A673 (cell line): ENCODE results near the gene BCAR3. TPM values are rescaled to one million over a fixed set of nuclear protein-coding genes. Genes with fewer than 3 reads are reported as not detected.

Experiments
- BruUV-seq: library from RNA; stranded (reverse); fragments of 400-500 nt; replicated peaks from 2 replicates; lab custom pipeline; 2021; lab: Mats Ljungman, UMichigan
- CTCF ChIA-PET: fragments of 300-600 bp; sonication (Branson Sonifier 250); formaldehyde crosslinking; loops from one replicate; lab custom pipeline; 2022; ENCODE audit warnings: antibody characterized with exemption; lab: Charles Lee
- POLR2A ChIA-PET: fragments of 300-600 bp; sonication (Branson Sonifier 250); formaldehyde crosslinking; loops from one replicate; lab custom pipeline; 2022; ENCODE audit warnings: antibody characterized with exemption; ENCODE audit not compliant: low non-redundant PET; lab: Charles Lee
- DNase-seq: peaks from one replicate; pipeline ENCODE4 v3.0.0-alpha.2; 2015; ENCODE audit warnings: low spot score
- H3K27ac ChIP-seq: fragments of 200-600 bp; sonication (generic); 2 replicates; pipeline ENCODE4 v1.5.1; 2016; ENCODE audit warnings: mixed run types, low read depth, mild to moderate bottlenecking, mixed read lengths, antibody characterized with exemption, low read length; ENCODE audit not compliant: poor library complexity, severe bottlenecking
- H3K27me3 ChIP-seq: fragments of 200-600 bp; sonication (generic); replicated peaks from 2 replicates; pipeline ENCODE4 v1.6.1; 2017; ENCODE audit warnings: mixed run types, low read depth, mild to moderate bottlenecking, mixed read lengths, antibody characterized with exemption, low read length; ENCODE audit not compliant: insufficient read depth, poor library complexity
- H3K36me3 ChIP-seq: fragments of 200-600 bp; sonication (generic); 2 replicates; pipeline ENCODE4 v1.6.1; 2016; ENCODE audit warnings: mixed run types, mild to moderate bottlenecking, mixed read lengths, antibody characterized with exemption, low read length; ENCODE audit not compliant: insufficient read depth, poor library complexity, severe bottlenecking
- H3K4me1 ChIP-seq: fragments of 200-600 bp; sonication (generic); 2 replicates; pipeline ENCODE4 v1.6.1; 2017; ENCODE audit warnings: mixed run types, mild to moderate bottlenecking, mixed read lengths, antibody characterized with exemption, low read length; ENCODE audit not compliant: insufficient read depth, poor library complexity, severe bottlenecking
- H3K4me3 ChIP-seq: fragments of 200-600 bp; sonication (generic); 2 replicates; pipeline ENCODE4 v1.5.1; 2016; ENCODE audit warnings: low read depth, mixed run types, mild to moderate bottlenecking, mixed read lengths, low read length; ENCODE audit not compliant: poor library complexity, severe bottlenecking
- H3K9me3 ChIP-seq: fragments of 200-600 bp; sonication (generic); 2 replicates; pipeline ENCODE4 v1.6.1; 2016; ENCODE audit warnings: mixed run types, low read depth, mild to moderate bottlenecking, mixed read lengths, antibody characterized with exemption, low read length; ENCODE audit not compliant: poor library complexity, severe bottlenecking
- EZH2 ChIP-seq: fragments of 200-600 bp; sonication (generic); IDR thresholded peaks from 2 replicates; pipeline ENCODE4 v1.6.1; 2017; ENCODE audit warnings: borderline replicate concordance, low read depth, mild to moderate bottlenecking, mixed read lengths, antibody characterized with exemption, low read length; ENCODE audit not compliant: poor library complexity, severe bottlenecking
- intact Hi-C: fragments of 100-400 bp; cut with micrococcal nuclease; formaldehyde crosslinking; loops from one replicate; pipeline ENCODE4 v1.10.0; 2022; ENCODE audit not compliant: unreplicated experiment
- total RNA-seq: library from RNA; stranded (reverse); gene quantifications from 2 replicates; pipeline ENCODE4 v1.2.3, GENCODE V29; 2021
- TF ChIP-seq, protein P1 (sequence below): fragments of 300-800, 200-600 bp; sonication (generic); conservative IDR thresholded peaks from 2 replicates; pipeline ENCODE4 v1.5.1; 2017; ENCODE audit warnings: low read depth, mild to moderate bottlenecking, antibody characterized with exemption, low read length, moderate library complexity, mixed read lengths

Gene BCAR3
- total RNA-seq, 1 experiment from 2014 or later = 0.90 TPM

DNA sequence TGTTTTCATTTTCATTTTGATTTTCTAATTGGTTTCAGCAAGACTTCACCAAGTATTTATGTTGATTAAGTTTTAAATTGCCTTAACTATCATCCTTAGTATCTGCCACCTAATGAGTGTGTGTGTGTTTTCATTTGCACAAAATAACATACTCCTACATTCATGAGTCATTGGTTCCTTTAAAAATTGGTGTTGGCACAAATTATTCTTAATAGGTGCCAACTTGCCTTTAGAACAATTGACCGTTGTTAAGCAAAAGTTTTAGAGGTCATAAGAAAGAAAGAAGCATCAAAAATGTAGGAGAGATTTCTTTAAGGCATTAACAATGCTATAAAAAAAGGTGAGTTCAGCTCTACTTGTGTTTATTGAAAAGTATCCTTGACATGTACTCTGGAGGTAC, 156.2 kb downstream of the BCAR3 start:
- intact Hi-C loops = no loop called here
- peaks cover 6% of the 10 kb centered on the region for H3K36me3 ChIP-seq
- H3K27ac ChIP-seq = no peak overlapping the region
- DNase-seq = no peak
- TF ChIP-seq, protein P1, sequence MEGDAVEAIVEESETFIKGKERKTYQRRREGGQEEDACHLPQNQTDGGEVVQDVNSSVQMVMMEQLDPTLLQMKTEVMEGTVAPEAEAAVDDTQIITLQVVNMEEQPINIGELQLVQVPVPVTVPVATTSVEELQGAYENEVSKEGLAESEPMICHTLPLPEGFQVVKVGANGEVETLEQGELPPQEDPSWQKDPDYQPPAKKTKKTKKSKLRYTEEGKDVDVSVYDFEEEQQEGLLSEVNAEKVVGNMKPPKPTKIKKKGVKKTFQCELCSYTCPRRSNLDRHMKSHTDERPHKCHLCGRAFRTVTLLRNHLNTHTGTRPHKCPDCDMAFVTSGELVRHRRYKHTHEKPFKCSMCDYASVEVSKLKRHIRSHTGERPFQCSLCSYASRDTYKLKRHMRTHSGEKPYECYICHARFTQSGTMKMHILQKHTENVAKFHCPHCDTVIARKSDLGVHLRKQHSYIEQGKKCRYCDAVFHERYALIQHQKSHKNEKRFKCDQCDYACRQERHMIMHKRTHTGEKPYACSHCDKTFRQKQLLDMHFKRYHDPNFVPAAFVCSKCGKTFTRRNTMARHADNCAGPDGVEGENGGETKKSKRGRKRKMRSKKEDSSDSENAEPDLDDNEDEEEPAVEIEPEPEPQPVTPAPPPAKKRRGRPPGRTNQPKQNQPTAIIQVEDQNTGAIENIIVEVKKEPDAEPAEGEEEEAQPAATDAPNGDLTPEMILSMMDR = no peak
- no peak for TF ChIP-seq EZH2
- BruUV-seq = no TSS peak
- H3K4me1 ChIP-seq = no peaks in the 10 kb centered on the region
- no peaks in the 10 kb centered on the region for H3K27me3 ChIP-seq
- ChIA-PET POLR2A (interaction anchor here (0.7 kb wide), 1 partner anchor 10 kb away, joined by 3 read pairs; no protein-coding TSS in a partner anchor), CTCF (no interaction called here)
- no peak overlapping the region for H3K4me3 ChIP-seq
- H3K9me3 ChIP-seq = no peaks in the 10 kb centered on the region

DNA sequence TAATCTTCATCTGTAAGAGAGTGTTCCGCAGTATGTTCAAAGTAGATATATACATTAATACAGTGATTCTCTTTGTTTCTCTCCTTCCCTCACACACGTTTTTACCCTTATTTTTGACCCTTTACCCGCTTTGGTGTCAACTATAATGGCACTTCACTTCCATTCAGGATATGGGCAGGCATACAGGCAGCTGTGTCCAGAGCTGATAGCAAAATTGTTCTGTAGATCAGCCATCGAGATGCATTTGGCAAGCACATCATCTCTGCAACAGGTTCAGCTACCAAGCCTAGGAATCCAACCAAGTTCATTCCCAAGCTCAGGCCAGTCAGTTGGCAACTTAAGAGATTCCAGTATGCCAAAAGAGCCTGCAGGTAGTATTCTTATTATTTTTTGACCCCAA, 158.9 kb downstream of the BCAR3 start:
- Histone ChIP-seq H3K4me3 (no peak overlapping the region), H3K27me3 (no peaks in the 10 kb centered on the region), H3K9me3 (no peaks in the 10 kb centered on the region), H3K4me1 (peaks cover 8% of the 10 kb centered on the region), H3K36me3 (no peaks in the 10 kb centered on the region), H3K27ac (no peak overlapping the region)
- TF ChIP-seq, protein P1 = no peak
- no peak for TF ChIP-seq EZH2
- intact Hi-C loops = no loop called here
- no TSS peak for BruUV-seq
- CTCF ChIA-PET = no interaction called here
- POLR2A ChIA-PET = no interaction called here
- DNase-seq = no peak

DNA sequence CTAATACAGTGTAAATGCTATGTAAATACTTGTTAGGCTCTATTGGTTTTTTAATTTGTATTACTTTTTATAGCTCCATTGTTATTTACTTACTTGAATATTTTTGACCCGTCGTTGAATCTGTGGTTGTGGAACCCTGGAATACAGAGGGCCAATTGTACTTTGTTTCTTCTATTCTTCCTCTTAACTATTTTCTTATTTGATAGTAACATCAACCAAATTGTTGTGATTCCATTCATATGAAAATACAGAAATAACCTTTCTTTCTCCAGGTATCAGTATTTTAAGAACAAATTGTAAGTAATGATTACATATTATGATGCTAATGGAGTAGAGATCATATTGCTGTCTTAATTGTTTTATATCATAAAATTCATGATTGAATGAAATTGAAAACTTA, 160.0 kb downstream of the BCAR3 start:
- Histone ChIP-seq H3K36me3 (no peaks in the 10 kb centered on the region), H3K4me3 (no peak overlapping the region), H3K27ac (no peak overlapping the region), H3K9me3 (no peaks in the 10 kb centered on the region), H3K27me3 (no peaks in the 10 kb centered on the region), H3K4me1 (peaks cover 8% of the 10 kb centered on the region)
- TF ChIP-seq EZH2 = no peak
- TF ChIP-seq, protein P1 = no peak
- BruUV-seq = no TSS peak
- intact Hi-C loops = no loop called here
- DNase-seq = no peak
- POLR2A ChIA-PET = no interaction called here
- CTCF ChIA-PET = no interaction called here
